IMR-90 (cell line): ENCODE results near the gene HYLS1.

Experiments
- BHLHE40 ChIP-seq: fragments of 150-350 bp; IDR thresholded peaks from 2 replicates; pipeline ENCODE4 v1.6.1; 2016; ENCODE audit warnings: mild to moderate bottlenecking, low read depth, low read length
- CEBPB ChIP-seq: IDR thresholded peaks from 2 replicates; pipeline ENCODE4 v1.6.1; 2012; ENCODE audit warnings: low read depth, low read length, improper control_type of control experiment
- ELK1 ChIP-seq: fragments of 150-350 bp; IDR thresholded peaks from 2 replicates; pipeline ENCODE4 v1.6.1; 2016; ENCODE audit warnings: low read depth, mild to moderate bottlenecking, low read length, moderate library complexity, borderline replicate concordance
- MAFK ChIP-seq: IDR thresholded peaks from 2 replicates; pipeline ENCODE4 v1.6.1; 2012; ENCODE audit warnings: low read depth, low read length, improper control_type of control experiment
- MAZ ChIP-seq: IDR thresholded peaks from 2 replicates; pipeline ENCODE4 v1.6.1; 2012; ENCODE audit warnings: low read depth, mild to moderate bottlenecking, low read length, improper control_type of control experiment, moderate library complexity, borderline replicate concordance
- NFE2L2 ChIP-seq: fragments of 150-350 bp; IDR thresholded peaks from 2 replicates; pipeline ENCODE4 v1.6.1; 2016; ENCODE audit warnings: low read depth, mild to moderate bottlenecking, low read length
- POLR2A ChIP-seq: IDR thresholded peaks from 2 replicates; pipeline ENCODE4 v1.6.1; 2012; ENCODE audit warnings: mild to moderate bottlenecking, low read depth, low read length
- RAD21 ChIP-seq: IDR thresholded peaks from 2 replicates; pipeline ENCODE4 v1.6.1; 2012; ENCODE audit warnings: low read length, improper control_type of control experiment
- RCOR1 ChIP-seq: IDR thresholded peaks from 2 replicates; pipeline ENCODE4 v1.6.1; 2012; ENCODE audit warnings: mild to moderate bottlenecking, low read length, improper control_type of control experiment; ENCODE audit not compliant: insufficient replicate concordance
- RFX5 ChIP-seq: IDR thresholded peaks from 2 replicates; pipeline ENCODE4 v1.8.0; 2012; ENCODE audit warnings: low read depth, mild to moderate bottlenecking, low read length, moderate library complexity
- SMC3 ChIP-seq: fragments of 150-350 bp; IDR thresholded peaks from 2 replicates; pipeline ENCODE4 v1.6.1; 2016; ENCODE audit warnings: low read depth, mild to moderate bottlenecking, antibody characterized with exemption, low read length, moderate library complexity
- TF ChIP-seq, protein P1 (sequence below): conservative IDR thresholded peaks from 2 replicates; pipeline ENCODE4 v1.5.1; 2012; ENCODE audit warnings: mild to moderate bottlenecking, low read depth, low read length, improper control_type of control experiment

- TF ChIP-seq, protein P1, sequence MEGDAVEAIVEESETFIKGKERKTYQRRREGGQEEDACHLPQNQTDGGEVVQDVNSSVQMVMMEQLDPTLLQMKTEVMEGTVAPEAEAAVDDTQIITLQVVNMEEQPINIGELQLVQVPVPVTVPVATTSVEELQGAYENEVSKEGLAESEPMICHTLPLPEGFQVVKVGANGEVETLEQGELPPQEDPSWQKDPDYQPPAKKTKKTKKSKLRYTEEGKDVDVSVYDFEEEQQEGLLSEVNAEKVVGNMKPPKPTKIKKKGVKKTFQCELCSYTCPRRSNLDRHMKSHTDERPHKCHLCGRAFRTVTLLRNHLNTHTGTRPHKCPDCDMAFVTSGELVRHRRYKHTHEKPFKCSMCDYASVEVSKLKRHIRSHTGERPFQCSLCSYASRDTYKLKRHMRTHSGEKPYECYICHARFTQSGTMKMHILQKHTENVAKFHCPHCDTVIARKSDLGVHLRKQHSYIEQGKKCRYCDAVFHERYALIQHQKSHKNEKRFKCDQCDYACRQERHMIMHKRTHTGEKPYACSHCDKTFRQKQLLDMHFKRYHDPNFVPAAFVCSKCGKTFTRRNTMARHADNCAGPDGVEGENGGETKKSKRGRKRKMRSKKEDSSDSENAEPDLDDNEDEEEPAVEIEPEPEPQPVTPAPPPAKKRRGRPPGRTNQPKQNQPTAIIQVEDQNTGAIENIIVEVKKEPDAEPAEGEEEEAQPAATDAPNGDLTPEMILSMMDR, result no peak
- TF ChIP-seq RAD21 (no peak), ELK1 (no peak), CEBPB (no peak), NFE2L2 (no peak), BHLHE40 (no peak), RFX5 (no peak), POLR2A (no peak), SMC3 (no peak), MAZ (no peak), RCOR1 (no peak), MAFK (no peak)
Measured at GRCh38 chr11:125942771-125943428, 55.4 kb downstream of the HYLS1 start.
